ENCODE data around the gene CALML6. TPM values are rescaled to one million over a fixed set of nuclear protein-coding genes. Genes with fewer than 3 reads are reported as not detected.

Gene CALML6
- total RNA-seq, 1 experiment from 2014 or later = 1.7 TPM

GRCh38 chr1:1899967-1900327, 15.1 kb upstream of the CALML6 start:
- no peak overlapping the region for H4K91ac ChIP-seq (ENCODE audit: insufficient read length, low read depth, low read length)
- H3K9me3 ChIP-seq (ENCODE audit: control insufficient read depth, low read depth, low read length) = no peaks in the 10 kb centered on the region
- H3K4me1 ChIP-seq (ENCODE audit: insufficient read depth, low read length) = 0 out of 2 replicates have a peak, but pooled peaks cover under 1% of the 10 kb centered on the region
- H2BK12ac ChIP-seq (ENCODE audit: insufficient read length, low read depth, low read length) = no peak overlapping the region
- H3K79me1 ChIP-seq (ENCODE audit: insufficient read depth, low read depth, low read length, poor library complexity, severe bottlenecking) = no peaks in the 10 kb centered on the region
- H2BK120ac ChIP-seq (ENCODE audit: low read depth, low read length, poor library complexity, severe bottlenecking) = no peak overlapping the region
- Mint-ChIP-seq H3K27ac (no peak overlapping the region), H3K4me1 (peaks cover 10 to 17% of the 10 kb centered on the region in 2 experiments), H3K4me3 (no peak overlapping the region), H3K36me3 (ENCODE audit: insufficient read depth in 1 of 3, low read depth in 3 of 3) (no peaks in the 10 kb centered on the region), H3K27me3 (ENCODE audit: low read depth) (peaks cover 6% of the 10 kb centered on the region), H3K9me3 (peaks cover 6% of the 10 kb centered on the region in 2 experiments; a peak in 3 of 5 replicates)
- no peak overlapping the region; the same call in 1 of the 2 replicates for H3K14ac ChIP-seq (ENCODE audit: insufficient read depth, low read length)
- H3K4ac ChIP-seq (ENCODE audit: low read depth, low read length) = no peak overlapping the region
- no peak overlapping the region for H3K56ac ChIP-seq (ENCODE audit: insufficient read length, low read depth, low read length)
- H2BK20ac ChIP-seq (ENCODE audit: low read depth, low read length, poor library complexity, severe bottlenecking) = no peak overlapping the region
- H4K20me1 ChIP-seq (ENCODE audit: control insufficient read depth, insufficient read depth, insufficient read length) = no peaks in the 10 kb centered on the region
- no peak overlapping the region for H3K9ac ChIP-seq (ENCODE audit: extremely low read depth, insufficient read length, low read length)
- H3K23me2 ChIP-seq (ENCODE audit: insufficient read length, low read depth, low read length, poor library complexity, severe bottlenecking) = no peaks in the 10 kb centered on the region
- no peaks in the 10 kb centered on the region for H3K79me2 ChIP-seq (ENCODE audit: insufficient read depth, low read length)
- H2AK5ac ChIP-seq (ENCODE audit: insufficient read length, low read length) = no peak overlapping the region
- H3K4me2 ChIP-seq (ENCODE audit: insufficient read depth, insufficient read length, low read length) = no peak overlapping the region
- TF ChIP-seq CTCF (conservative IDR thresholded peaks at IDR 0.05) = no peak
- no peak overlapping the region for H4K5ac ChIP-seq (ENCODE audit: insufficient read length, low read depth, low read length)
- no peak overlapping the region for H3K27ac ChIP-seq (ENCODE audit: insufficient read length, low read depth, low read length)
- no peak overlapping the region for H3T11ph ChIP-seq (ENCODE audit: low read length)
- no peak for DNase-seq
- no peak overlapping the region for H3K23ac ChIP-seq (ENCODE audit: insufficient read length, low read depth, low read length)
- no peak overlapping the region for H3K18ac ChIP-seq (ENCODE audit: insufficient read length, low read depth, low read length)
- no peak overlapping the region for H2BK15ac ChIP-seq (ENCODE audit: low read depth, low read length)
- H2BK5ac ChIP-seq (ENCODE audit: insufficient read length, low read length) = no peak overlapping the region
- H2AFZ ChIP-seq (ENCODE audit: low read length) = no peak overlapping the region
- H3K27me3 ChIP-seq (ENCODE audit: insufficient read depth, low read length) = no peaks in the 10 kb centered on the region
- no CpG with 5 or more reads among the region's 9 CpGs for WGBS (ENCODE audit: extremely low coverage, insufficient read length, low lambda C conversion rate)
- no peak overlapping the region for H4K8ac ChIP-seq (replicated peaks; ENCODE audit: insufficient read length, low read depth, low read length)

Data from H9 (cell line).